Activated naive CD4-positive, alpha-beta T cell treated with anti-CD3 and anti-CD28 coated beads, Interleukin-2, amount 10 ng/mL, durations not matched to agents 7 days and 5 days (primary cell): ENCODE data around the gene RFTN2.
"Not testable (repeated sequence)": the region's sequence is repeated elsewhere in the genome, so short reads cannot be mapped to it uniquely, and the experiment has no call there.

Experiments used
- CTCF ChIA-PET: fragments of 350-600 bp; sonication (Branson Sonifier 250); formaldehyde crosslinking; loops from one replicate; lab custom pipeline; 2021; ENCODE audit warnings: antibody characterized with exemption; lab: Charles Lee
- DNase-seq: peaks from one replicate; pipeline ENCODE4 v3.0.0-alpha.2; 2020
- H3K27ac Mint-ChIP-seq: one replicate; pipeline ENCODE4 v1.8.0; 2021; ENCODE audit warnings: mild to moderate bottlenecking, moderate library complexity, mixed read lengths
- H3K27me3 Mint-ChIP-seq: one replicate; pipeline ENCODE4 v1.8.0; 2021; ENCODE audit warnings: mild to moderate bottlenecking, mixed read lengths
- H3K36me3 Mint-ChIP-seq: one replicate; pipeline ENCODE4 v1.8.0; 2021; ENCODE audit warnings: mixed read lengths
- H3K4me1 Mint-ChIP-seq: one replicate; pipeline ENCODE4 v1.8.0; 2021; ENCODE audit warnings: mixed read lengths
- H3K4me3 Mint-ChIP-seq: one replicate; pipeline ENCODE4 v1.8.0; 2021; ENCODE audit warnings: mild to moderate bottlenecking, moderate library complexity, mixed read lengths
- H3K9me3 Mint-ChIP-seq: one replicate; pipeline ENCODE4 v1.8.0; 2021; ENCODE audit warnings: mixed read lengths

Gene RFTN2

DNA sequence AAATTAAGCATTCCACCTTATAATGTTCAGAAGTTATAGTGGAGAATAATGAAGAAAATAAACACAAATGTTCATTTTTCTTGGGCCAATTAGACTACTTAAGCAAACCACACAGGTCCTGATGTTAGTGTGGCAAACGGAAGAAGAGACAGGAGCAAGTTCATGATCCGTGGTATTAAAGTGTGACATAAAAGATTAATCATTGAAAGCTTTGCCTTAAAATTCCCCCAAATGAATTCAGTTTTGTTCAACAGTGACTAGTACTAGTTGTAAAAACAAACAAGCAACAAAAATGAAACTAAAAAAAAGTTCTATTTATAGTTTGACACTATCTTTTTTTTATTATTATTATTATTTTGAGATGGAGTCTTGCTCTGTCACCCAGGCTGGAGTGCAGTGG is 73.7 kb downstream of the RFTN2 start:
- Mint-ChIP-seq H3K4me3 (no peak overlapping the region), H3K36me3 (no peaks in the 10 kb centered on the region), H3K27me3 (peaks cover 25% of the 10 kb centered on the region), H3K27ac (no peak overlapping the region), H3K4me1 (peaks cover 5% of the 10 kb centered on the region), H3K9me3 (no peaks in the 10 kb centered on the region)
- no peak for DNase-seq
- CTCF ChIA-PET = no interaction called here

- no peaks in the 10 kb centered on the region for H3K36me3 Mint-ChIP-seq
- H3K4me3 Mint-ChIP-seq = no peak overlapping the region
- peaks cover 5% of the 10 kb centered on the region for H3K4me1 Mint-ChIP-seq
- H3K27me3 Mint-ChIP-seq = peaks cover 25% of the 10 kb centered on the region
- CTCF ChIA-PET = no interaction called here
- no peaks in the 10 kb centered on the region for H3K9me3 Mint-ChIP-seq
- no peak for DNase-seq
- H3K27ac Mint-ChIP-seq = no peak overlapping the region
These were observed 75.1 kb downstream of the RFTN2 start for GRCh38 chr2:197600306-197600705.

DNA sequence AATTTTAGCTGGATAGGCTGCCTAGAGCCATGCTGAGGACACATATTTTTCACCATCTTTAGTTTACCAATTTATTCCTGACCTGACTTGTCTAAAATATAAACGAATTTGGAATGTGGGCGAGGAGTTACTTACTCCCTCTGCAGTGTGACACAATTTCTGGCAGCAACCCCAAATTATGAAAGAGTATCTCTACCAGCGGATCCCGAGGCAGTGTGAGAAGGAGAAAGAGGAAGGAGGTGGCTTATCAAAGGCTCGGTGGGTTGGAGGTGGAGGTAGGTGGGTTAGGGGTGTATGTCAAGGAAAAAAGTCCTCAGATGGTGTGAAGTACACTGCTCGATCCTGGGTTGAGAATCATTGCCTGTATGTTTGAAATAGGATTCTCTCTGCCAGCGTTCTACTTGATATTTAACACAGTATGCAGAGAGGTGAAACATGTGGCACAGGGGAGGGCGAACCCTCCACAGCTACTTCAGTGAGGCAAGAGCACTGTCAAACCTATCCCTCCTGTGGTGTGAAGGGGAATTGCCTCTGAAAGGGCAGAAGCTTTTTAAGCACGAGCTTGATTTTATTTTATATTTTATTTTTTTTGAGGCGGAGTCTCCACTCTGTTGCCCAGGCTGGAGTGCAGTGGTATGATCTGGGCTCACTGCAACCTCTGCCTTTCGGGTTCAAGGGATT is 76.0 kb downstream of the RFTN2 start:
- CTCF ChIA-PET = interaction anchor here (0.6 kb wide), 2 partner anchors 96 to 176 kb away, joined by 3 read pairs; no protein-coding TSS in a partner anchor
- Mint-ChIP-seq H3K36me3 (no peaks in the 10 kb centered on the region), H3K27me3 (peaks cover 25% of the 10 kb centered on the region), H3K9me3 (no peaks in the 10 kb centered on the region), H3K27ac (no peak overlapping the region), H3K4me3 (no peak overlapping the region), H3K4me1 (peaks cover 5% of the 10 kb centered on the region)
- peak; percentile 42 for DNase-seq

- CTCF ChIA-PET = no interaction called here
- H3K9me3 Mint-ChIP-seq = no peaks in the 10 kb centered on the region
- no peaks in the 10 kb centered on the region for H3K36me3 Mint-ChIP-seq
- H3K27me3 Mint-ChIP-seq = peaks cover 27% of the 10 kb centered on the region
- H3K4me1 Mint-ChIP-seq = peaks cover 5% of the 10 kb centered on the region
- no peak overlapping the region for H3K27ac Mint-ChIP-seq
- DNase-seq = no peak
- H3K4me3 Mint-ChIP-seq = no peak overlapping the region
These were observed 76.9 kb downstream of the RFTN2 start for GRCh38 chr2:197598450-197598849.

GRCh38 chr2:197597166-197597565 is 78.2 kb downstream of the RFTN2 start:
- Mint-ChIP-seq H3K4me3 (no peak overlapping the region), H3K36me3 (no peaks in the 10 kb centered on the region), H3K4me1 (peaks cover 5% of the 10 kb centered on the region), H3K9me3 (no peaks in the 10 kb centered on the region), H3K27ac (no peak overlapping the region), H3K27me3 (peaks cover 29% of the 10 kb centered on the region)
- CTCF ChIA-PET = no interaction called here
- no peak for DNase-seq

DNA sequence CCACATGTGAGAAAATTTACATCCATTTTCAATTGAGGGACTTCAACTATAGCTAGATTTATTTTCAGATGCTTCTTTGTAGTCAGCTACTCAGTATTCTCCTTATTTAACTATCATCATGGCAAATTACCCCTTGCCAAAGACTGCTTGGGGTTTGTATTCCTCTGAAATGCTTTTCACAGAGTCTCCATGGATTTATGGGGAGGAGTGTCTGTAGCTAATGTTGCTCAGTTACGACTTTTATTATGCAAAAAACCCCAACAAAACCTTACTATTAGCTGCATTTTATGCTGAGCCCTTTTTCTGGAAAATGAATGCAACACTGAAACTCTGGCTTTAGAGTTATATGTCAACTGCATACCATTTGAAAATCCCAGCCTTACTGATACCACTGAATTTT is 78.6 kb downstream of the RFTN2 start:
- Mint-ChIP-seq H3K36me3 (no peaks in the 10 kb centered on the region), H3K27me3 (peaks cover 29% of the 10 kb centered on the region), H3K4me3 (no peak overlapping the region), H3K27ac (no peak overlapping the region), H3K9me3 (no peaks in the 10 kb centered on the region), H3K4me1 (peaks cover 5% of the 10 kb centered on the region)
- DNase-seq = no peak
- CTCF ChIA-PET = no interaction called here

DNA sequence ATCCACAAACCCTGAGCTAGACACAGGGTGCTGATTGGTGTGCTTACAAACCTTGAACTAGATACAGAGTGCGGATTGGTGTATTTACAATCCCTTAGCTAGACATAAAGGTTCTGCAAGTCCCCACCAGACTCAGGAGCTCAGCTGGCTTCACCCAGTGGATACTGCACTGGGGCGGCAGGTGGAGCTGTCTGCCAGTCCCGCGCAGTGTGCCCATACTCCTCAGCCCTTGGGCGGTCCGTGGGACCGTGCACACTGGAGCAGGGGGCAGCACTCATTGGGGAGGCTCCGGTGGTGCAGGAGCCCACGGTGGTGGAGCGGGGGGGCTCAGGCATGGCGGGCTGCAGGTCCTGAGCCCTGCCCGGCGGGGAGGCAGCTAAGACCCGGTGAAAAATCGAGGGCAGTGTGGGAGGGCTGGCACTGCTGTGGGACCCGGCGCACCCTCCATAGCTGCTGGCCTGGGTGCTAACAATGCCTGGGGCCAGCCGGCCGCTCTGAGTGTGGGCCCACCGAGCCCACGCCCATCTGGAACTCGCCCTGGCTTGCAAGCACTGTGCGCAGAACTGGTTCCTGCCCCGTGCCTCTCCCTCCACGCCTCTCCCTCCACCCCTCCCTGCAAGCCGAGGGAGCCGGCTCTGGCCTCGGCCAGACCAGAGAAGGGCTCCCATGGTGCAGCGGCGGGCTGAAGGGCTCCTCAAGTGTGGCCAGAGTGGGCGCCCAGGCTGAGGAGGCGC is 83.9 kb downstream of the RFTN2 start:
- Mint-ChIP-seq H3K36me3 (no peaks in the 10 kb centered on the region), H3K4me3 (no peak overlapping the region), H3K9me3 (peaks cover 8% of the 10 kb centered on the region), H3K27ac (no peak overlapping the region), H3K27me3 (peaks cover 11% of the 10 kb centered on the region), H3K4me1 (no peaks in the 10 kb centered on the region)
- DNase-seq = no peak
- CTCF ChIA-PET = no interaction called here

DNA sequence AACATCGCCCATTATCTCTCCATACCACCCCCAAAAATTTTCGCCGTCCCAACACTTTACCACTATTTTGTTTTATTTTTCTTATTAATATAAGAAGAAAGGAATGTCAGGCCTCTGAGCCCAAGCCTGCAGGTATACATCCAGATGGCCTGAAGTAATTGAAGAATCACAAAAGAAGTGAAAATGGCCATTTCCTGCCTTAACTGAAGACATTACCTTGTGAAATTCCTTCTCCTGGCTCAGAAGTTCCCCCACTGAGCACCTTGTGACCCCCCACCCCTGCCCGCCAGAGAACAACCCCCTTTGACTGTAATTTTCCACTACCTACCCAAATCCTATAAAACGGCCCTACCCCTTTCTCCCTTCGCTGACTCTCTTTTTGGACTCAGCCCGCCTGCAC is 88.1 kb downstream of the RFTN2 start:
- CTCF ChIA-PET, H3K4me3 Mint-ChIP-seq, H3K4me1 Mint-ChIP-seq, H3K27me3 Mint-ChIP-seq, H3K9me3 Mint-ChIP-seq, DNase-seq, H3K36me3 Mint-ChIP-seq, H3K27ac Mint-ChIP-seq: not testable (repeated sequence)

DNA sequence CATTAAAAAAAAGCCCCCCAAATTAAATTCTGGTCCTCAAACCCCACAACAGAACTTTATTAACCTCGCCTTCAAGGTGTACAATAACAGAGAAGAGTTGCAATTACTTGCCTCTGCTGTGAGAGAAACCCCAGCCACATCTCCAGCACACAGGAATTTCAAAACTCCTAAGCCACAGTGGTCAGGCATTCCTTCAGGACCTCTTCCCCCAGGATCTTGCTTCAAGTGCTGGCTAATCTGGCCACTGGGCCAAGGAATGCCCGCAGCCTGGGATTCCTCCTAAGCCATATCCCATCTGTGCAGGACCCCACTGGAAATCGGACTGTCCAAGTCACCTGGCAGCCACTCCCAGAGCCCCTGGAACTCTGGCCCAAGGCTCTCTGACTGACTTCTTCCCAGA is 95.2 kb downstream of the RFTN2 start:
- DNase-seq, H3K9me3 Mint-ChIP-seq, H3K27me3 Mint-ChIP-seq, H3K36me3 Mint-ChIP-seq, H3K4me3 Mint-ChIP-seq, H3K4me1 Mint-ChIP-seq, CTCF ChIA-PET, H3K27ac Mint-ChIP-seq: not testable (repeated sequence)

- peaks cover 14% of the 10 kb centered on the region for H3K9me3 Mint-ChIP-seq
- H3K4me3 Mint-ChIP-seq, H3K27me3 Mint-ChIP-seq, DNase-seq, H3K27ac Mint-ChIP-seq, H3K36me3 Mint-ChIP-seq, H3K4me1 Mint-ChIP-seq, CTCF ChIA-PET: not testable (repeated sequence)
These were observed 97.1 kb downstream of the RFTN2 start for GRCh38 chr2:197578294-197578693.

DNA sequence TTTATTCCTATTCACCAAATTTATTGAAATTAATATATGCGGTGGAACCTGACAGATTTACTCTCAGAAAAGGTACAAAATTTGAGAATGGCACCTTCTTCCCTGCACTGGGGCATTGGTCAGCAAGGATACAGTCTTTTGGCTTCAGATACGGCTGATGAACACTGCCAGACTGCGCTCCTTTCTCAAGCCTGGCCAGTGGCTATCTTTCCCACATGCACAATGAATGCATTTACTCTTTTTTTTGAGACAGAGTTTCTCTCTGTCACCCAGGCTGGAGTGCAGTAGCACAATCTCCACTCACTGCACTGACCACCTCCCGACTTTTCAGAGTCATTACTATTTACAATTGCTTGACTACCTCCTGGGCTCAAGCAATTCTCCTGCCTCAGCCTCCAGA is 97.9 kb downstream of the RFTN2 start:
- Mint-ChIP-seq H3K9me3 (peaks cover 19% of the 10 kb centered on the region), H3K36me3 (peaks cover 14% of the 10 kb centered on the region), H3K4me3 (no peak overlapping the region), H3K4me1 (no peaks in the 10 kb centered on the region), H3K27ac (no peak overlapping the region), H3K27me3 (peaks cover 3% of the 10 kb centered on the region)
- DNase-seq = no peak
- CTCF ChIA-PET = no interaction called here

DNA sequence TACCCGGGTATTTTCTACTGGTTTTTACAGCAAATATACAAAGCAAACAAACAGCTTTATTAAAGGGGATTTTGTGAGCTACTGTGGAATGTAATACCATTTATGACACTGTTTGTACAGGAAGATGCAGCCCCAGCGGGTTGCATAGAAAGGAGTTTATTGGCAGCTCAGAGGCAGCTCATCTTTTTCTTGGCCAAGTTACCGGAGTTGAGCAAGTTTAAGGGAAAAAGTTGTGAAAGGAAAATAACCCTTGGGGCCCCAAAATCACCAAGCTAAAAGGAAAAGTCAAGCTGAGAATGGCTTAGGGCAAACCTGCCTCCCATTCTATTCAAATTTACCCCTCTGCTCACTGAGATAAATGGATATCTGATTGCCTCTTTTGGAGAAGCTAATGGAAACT is 98.8 kb downstream of the RFTN2 start:
- peaks cover 18% of the 10 kb centered on the region for H3K36me3 Mint-ChIP-seq
- H3K27me3 Mint-ChIP-seq = peaks cover 3% of the 10 kb centered on the region
- CTCF ChIA-PET = no interaction called here
- no peak for DNase-seq
- H3K4me3 Mint-ChIP-seq = no peak overlapping the region
- peaks cover 19% of the 10 kb centered on the region for H3K9me3 Mint-ChIP-seq
- H3K27ac Mint-ChIP-seq = no peak overlapping the region
- no peaks in the 10 kb centered on the region for H3K4me1 Mint-ChIP-seq

- peaks cover 3% of the 10 kb centered on the region for H3K27me3 Mint-ChIP-seq
- H3K36me3 Mint-ChIP-seq = peaks cover 18% of the 10 kb centered on the region
- no peaks in the 10 kb centered on the region for H3K4me1 Mint-ChIP-seq
- H3K4me3 Mint-ChIP-seq = no peak overlapping the region
- no peak for DNase-seq
- no peak overlapping the region for H3K27ac Mint-ChIP-seq
- peaks cover 19% of the 10 kb centered on the region for H3K9me3 Mint-ChIP-seq
- CTCF ChIA-PET = no interaction called here
These were observed 99.4 kb downstream of the RFTN2 start for GRCh38 chr2:197575987-197576386.

- H3K27me3 Mint-ChIP-seq = peaks cover 3% of the 10 kb centered on the region
These were observed 101.8 kb downstream of the RFTN2 start for GRCh38 chr2:197573608-197574007.

DNA sequence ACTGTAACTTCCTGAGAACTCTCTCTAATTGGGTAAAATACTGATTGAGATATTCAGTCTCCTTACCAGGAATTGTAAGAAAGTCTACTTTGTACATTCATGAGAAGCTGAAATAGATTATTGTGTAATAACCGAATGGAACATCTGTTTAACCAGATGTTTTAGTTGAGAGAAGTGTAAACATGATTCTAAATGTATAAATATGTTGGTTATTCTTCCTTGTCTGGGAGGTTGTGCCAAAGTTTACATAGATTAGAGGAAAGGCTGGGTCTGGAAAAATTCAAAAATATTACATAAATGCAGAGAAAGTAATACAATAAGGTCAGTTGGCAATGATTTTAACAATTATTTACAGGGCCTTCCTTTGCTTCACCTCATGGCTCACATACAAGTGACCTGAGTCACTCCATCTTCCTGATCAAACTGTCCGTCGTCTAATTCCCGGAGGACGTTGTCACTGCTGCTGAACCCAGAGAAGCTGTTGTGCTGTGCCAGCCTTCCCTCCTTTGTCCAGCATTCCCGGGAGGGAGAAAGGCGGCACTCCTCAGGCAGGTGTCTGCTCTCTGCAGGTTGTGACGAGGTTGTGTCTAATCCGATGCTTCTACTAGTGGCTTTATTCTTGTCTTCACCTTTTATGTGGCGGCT is 103.6 kb downstream of the RFTN2 start:
- CTCF ChIA-PET = no interaction called here
- Mint-ChIP-seq H3K36me3 (peaks cover 24% of the 10 kb centered on the region), H3K27me3 (peaks cover 3% of the 10 kb centered on the region), H3K9me3 (peaks cover 19% of the 10 kb centered on the region), H3K4me1 (no peaks in the 10 kb centered on the region), H3K27ac (no peak overlapping the region), H3K4me3 (no peak overlapping the region)
- no peak for DNase-seq

More at GRCh38 chr2:197573608-197574007, 101.8 kb downstream of the RFTN2 start:
- no peak for DNase-seq
- peaks cover 19% of the 10 kb centered on the region for H3K9me3 Mint-ChIP-seq
- no peaks in the 10 kb centered on the region for H3K4me1 Mint-ChIP-seq
- no peak overlapping the region for H3K4me3 Mint-ChIP-seq
- H3K36me3 Mint-ChIP-seq = peaks cover 20% of the 10 kb centered on the region
- H3K27ac Mint-ChIP-seq = no peak overlapping the region
- CTCF ChIA-PET = no interaction called here
